Hippocampal formation (tissue), 2 donors: ENCODE results near the gene CERKL.

ENCODE experiments used
- DNase-seq, 2 donors: peaks; one replicate each; lab custom pipeline; 2025; lab: John Stamatoyannopoulos, UW

Gene CERKL

GRCh38 chr2:181626671-181627070, 30.2 kb downstream of the CERKL start:
- DNase-seq = no peak

GRCh38 chr2:181623159-181623558, 33.7 kb downstream of the CERKL start:
- no peak for DNase-seq

GRCh38 chr2:181621779-181622490, 35.0 kb downstream of the CERKL start:
- no peak for DNase-seq

GRCh38 chr2:181619516-181619915, 37.4 kb downstream of the CERKL start:
- DNase-seq = no peak

- no peak for DNase-seq
Measured at GRCh38 chr2:181616715-181617114, 40.2 kb downstream of the CERKL start.

GRCh38 chr2:181614874-181615638, 41.8 kb downstream of the CERKL start:
- DNase-seq = no peak

GRCh38 chr2:181613241-181613640, 43.7 kb downstream of the CERKL start:
- DNase-seq = no peak

GRCh38 chr2:181607629-181608590, 49.0 kb downstream of the CERKL start:
- no peak for DNase-seq

GRCh38 chr2:181605889-181606837, 50.7 kb downstream of the CERKL start:
- no peak for DNase-seq

GRCh38 chr2:181602017-181602416, 54.9 kb downstream of the CERKL start:
- no peak for DNase-seq

GRCh38 chr2:181596556-181596955, 60.3 kb downstream of the CERKL start:
- DNase-seq = no peak

- no peak for DNase-seq
Measured at GRCh38 chr2:181594322-181594721, 62.6 kb downstream of the CERKL start.

- no peak for DNase-seq
Measured at GRCh38 chr2:181589779-181590178, 67.1 kb downstream of the CERKL start.

- no peak for DNase-seq
Measured at GRCh38 chr2:181588546-181588945, 68.4 kb downstream of the CERKL start.

GRCh38 chr2:181586569-181587081, 70.3 kb downstream of the CERKL start:
- DNase-seq = no peak

- DNase-seq = no peak
Measured at GRCh38 chr2:181585732-181586131, 71.2 kb downstream of the CERKL start.

- no peak for DNase-seq
Measured at GRCh38 chr2:181581534-181581933, 75.4 kb downstream of the CERKL start.

GRCh38 chr2:181578829-181579228, 78.1 kb downstream of the CERKL start:
- DNase-seq = no peak

GRCh38 chr2:181576431-181576830, 80.5 kb downstream of the CERKL start:
- no peak for DNase-seq

GRCh38 chr2:181575650-181576025, 81.3 kb downstream of the CERKL start:
- DNase-seq = no peak
